GM06990 (cell line): Measurements from ENCODE around the gene DAGLA.

Experiments used
- DNase-seq: peaks from one replicate; pipeline ENCODE4 v3.0.0-alpha.2; 2011; ENCODE audit not compliant: insufficient read length; ENCODE audit errors: extremely low read depth
- H3K27me3 ChIP-seq: replicated peaks from 2 replicates; pipeline ENCODE4 v1.6.0; 2011; ENCODE audit warnings: low read length; ENCODE audit not compliant: control insufficient read depth, insufficient read depth
- H3K36me3 ChIP-seq: 2 replicates; pipeline ENCODE4 v1.5.1; 2011; ENCODE audit warnings: low read length; ENCODE audit not compliant: control insufficient read depth, insufficient read depth
- H3K4me3 ChIP-seq: replicated peaks from 2 replicates; pipeline ENCODE4 v1.5.1; 2011; ENCODE audit warnings: low read depth, mild to moderate bottlenecking, control low read depth, low read length
- TF ChIP-seq, protein P1 (sequence below): IDR thresholded peaks from 2 replicates; pipeline ENCODE4 v1.5.1; 2011; ENCODE audit warnings: low read length, control low read depth, mild to moderate bottlenecking, inconsistent platforms; ENCODE audit not compliant: insufficient read depth, poor library complexity, severe bottlenecking

Gene DAGLA

DNA sequence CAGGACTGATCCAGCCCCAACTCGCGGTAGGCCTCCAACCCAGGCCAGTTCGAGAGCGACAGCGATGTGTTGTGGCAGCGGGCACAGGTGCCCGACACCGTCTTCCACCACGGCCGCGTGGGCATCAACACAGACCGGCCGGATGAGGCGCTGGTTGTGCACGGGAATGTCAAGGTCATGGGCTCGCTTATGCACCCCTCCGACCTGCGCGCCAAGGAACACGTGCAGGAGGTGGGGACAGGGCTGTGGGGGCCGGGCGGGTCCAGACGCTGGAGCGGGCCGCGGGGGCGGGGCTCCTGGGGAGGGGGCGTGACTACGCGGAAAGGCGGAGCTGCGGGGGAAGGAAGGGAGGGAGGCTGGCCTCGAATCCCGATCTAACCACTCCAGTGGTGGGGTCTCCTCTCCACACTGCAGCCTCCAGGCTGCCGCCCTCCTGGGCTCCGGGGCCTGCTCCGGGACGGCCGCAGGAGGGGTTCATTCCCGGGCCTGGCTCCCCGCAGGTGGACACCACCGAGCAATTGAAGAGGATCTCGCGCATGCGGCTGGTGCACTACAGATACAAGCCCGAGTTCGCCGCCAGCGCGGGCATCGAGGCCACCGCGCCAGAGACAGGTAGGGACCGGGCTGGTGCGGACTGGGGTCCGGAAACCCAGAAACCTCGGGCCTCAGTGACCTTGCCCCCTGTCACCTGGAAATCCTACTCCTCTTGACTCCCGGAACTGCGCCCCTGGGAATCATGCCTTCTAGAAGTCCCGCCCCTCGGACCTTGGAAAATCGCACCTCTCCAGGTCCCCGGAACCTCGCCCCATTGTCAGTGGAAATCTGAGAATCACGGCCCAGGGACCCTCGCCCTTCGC lies 97.3 kb downstream of the DAGLA start:
- H3K27me3 ChIP-seq: no peaks in the 10 kb centered on the region
- TF ChIP-seq, protein P1, sequence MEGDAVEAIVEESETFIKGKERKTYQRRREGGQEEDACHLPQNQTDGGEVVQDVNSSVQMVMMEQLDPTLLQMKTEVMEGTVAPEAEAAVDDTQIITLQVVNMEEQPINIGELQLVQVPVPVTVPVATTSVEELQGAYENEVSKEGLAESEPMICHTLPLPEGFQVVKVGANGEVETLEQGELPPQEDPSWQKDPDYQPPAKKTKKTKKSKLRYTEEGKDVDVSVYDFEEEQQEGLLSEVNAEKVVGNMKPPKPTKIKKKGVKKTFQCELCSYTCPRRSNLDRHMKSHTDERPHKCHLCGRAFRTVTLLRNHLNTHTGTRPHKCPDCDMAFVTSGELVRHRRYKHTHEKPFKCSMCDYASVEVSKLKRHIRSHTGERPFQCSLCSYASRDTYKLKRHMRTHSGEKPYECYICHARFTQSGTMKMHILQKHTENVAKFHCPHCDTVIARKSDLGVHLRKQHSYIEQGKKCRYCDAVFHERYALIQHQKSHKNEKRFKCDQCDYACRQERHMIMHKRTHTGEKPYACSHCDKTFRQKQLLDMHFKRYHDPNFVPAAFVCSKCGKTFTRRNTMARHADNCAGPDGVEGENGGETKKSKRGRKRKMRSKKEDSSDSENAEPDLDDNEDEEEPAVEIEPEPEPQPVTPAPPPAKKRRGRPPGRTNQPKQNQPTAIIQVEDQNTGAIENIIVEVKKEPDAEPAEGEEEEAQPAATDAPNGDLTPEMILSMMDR: no peak
- no peak overlapping the region for H3K4me3 ChIP-seq
- no peak for DNase-seq
- no peaks in the 10 kb centered on the region; the same call in 1 of the 2 replicates for H3K36me3 ChIP-seq

DNA sequence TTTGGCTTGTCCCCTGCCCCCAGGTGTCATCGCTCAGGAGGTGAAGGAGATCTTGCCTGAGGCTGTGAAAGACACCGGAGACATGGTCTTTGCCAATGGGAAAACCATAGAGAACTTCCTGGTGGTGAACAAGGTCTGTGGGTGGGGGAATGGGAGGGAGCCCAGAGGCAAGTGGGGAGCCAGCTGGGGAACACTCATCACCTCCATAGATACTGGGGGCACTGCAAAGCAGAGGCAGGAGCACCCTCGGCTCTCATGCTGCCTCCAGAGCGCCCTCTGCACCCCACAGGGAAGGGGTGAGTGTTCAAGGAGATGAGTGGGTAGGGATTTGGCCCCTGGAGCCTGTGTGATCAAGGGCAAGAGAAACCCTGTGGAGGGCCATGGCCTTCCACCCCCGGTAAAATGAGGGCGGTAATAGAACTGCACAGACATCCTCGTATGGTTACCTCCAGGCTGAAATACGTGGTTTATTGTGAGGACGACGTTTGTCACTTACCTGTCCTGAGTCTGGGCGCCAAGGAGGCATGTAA lies 98.2 kb downstream of the DAGLA start:
- Histone ChIP-seq H3K27me3 (no peaks in the 10 kb centered on the region), H3K4me3 (no peak overlapping the region), H3K36me3 (no peaks in the 10 kb centered on the region; the same call in 1 of the 2 replicates)
- no peak for DNase-seq
- TF ChIP-seq, protein P1: no peak

DNA sequence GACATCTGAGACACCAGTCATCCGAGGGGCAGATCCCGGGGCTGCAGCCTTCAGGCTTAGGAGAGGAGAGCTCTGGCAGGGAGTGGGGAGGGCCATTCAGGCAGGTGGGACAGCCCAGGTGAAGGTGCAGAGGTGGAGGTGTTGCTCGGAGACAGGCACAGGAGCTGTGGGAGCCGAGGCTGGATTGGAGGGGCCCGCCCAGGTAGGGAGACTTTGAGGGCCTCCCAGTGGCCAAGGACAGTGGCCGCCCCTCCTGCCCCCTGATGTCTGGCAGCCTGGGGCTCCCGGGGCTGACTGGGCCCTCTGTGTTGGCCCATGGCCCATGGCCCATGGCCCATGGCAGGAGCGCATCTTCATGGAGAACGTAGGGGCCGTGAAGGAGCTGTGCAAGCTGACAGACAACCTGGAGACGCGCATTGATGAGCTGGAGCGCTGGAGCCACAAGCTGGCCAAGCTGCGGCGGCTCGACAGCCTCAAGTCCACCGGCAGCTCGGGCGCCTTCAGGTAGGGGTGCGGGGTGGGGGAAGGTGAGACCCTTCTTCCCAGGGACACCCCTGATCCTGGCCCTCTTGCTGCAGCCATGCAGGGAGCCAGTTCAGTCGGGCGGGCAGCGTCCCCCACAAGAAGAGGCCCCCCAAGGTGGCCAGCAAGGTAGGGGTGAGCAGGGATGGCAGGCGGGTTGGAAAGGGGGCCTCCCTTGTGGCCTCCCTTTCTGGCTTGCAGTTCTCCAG lies 98.9 kb downstream of the DAGLA start:
- no peak for DNase-seq
- H3K36me3 ChIP-seq: no peaks in the 10 kb centered on the region; the same call in 1 of the 2 replicates
- no peak overlapping the region for H3K4me3 ChIP-seq
- TF ChIP-seq, protein P1: no peak
- H3K27me3 ChIP-seq: no peaks in the 10 kb centered on the region

DNA sequence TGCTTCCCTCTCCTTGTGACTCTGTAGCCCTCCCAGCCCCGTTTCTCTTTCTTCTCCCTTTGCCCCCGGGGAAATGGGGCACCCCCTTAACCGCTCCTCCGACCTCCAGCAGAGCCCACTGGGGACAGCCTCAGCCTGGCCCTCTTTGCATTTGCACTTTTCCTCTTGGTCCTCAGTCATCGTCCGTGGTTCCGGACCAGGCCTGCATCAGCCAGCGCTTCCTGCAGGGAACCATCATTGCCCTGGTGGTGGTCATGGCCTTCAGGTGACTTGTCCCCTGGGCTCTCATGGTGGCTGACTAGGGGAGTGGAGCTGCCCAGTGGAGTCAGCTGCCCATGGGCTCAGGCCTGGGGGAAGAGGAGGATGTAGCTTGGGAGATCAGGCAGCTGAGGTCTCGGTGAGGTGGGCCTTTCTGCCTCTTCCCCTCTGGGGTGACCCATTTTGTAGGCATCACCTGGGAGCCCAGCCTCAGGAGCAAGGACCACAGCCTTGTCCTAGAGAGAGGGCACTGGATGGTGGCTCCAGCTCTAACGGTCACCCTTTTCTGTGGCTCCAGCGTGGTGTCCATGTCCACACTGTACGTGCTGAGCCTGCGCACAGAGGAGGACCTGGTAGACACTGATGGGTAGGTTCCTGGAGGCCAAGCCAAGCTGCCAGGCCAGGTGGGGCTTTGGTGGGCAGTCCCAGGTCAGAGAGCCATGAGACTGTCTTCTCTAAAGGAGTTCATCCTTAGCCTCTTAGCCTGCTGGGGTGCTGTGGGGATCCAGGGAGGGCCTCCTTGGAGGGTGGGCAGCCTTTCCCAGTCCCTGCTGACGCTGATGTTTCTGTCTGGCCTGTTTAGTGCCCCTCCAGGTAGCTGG lies 99.7 kb downstream of the DAGLA start:
- no peak for DNase-seq
- Histone ChIP-seq H3K27me3 (no peaks in the 10 kb centered on the region), H3K36me3 (no peaks in the 10 kb centered on the region; the same call in none of the 2 replicates), H3K4me3 (no peak overlapping the region)
- TF ChIP-seq, protein P1: no peak

DNA sequence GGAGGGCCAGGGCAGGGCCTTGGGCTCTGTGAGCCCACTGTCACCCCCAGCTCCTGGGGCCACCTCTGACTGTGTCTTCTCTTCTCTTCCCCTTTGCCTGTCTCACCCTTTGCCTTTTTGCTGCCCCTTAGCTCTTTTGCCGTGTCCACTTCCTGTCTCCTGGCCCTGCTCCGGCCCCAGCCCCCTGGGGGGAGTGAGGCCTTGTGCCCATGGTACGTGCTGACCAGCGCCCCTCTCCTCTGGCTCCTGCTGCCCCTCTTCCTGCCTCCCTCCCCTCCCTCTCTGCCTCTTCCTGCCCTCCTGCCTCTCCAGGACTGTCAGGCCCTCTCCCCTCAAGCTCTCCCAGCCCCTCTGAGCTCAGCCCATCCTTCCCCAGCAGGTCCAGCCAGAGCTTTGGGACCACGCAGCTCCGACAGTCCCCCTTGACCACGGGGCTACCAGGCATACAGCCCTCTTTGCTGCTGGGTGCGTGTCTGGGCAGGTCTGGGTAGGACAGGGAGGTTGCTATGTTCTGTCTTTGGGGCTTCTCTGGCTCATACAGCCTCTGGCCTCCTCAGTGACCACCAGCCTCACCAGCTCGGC lies 100.5 kb downstream of the DAGLA start:
- peaks cover 2% of the 10 kb centered on the region for H3K36me3 ChIP-seq
- TF ChIP-seq, protein P1: no peak
- DNase-seq: no peak
- no peak overlapping the region for H3K4me3 ChIP-seq
- H3K27me3 ChIP-seq: no peaks in the 10 kb centered on the region
